Prostate gland (tissue), 2 donors: ENCODE data around the gene TNPO3. TPM values are rescaled to one million over a fixed set of nuclear protein-coding genes. Genes with fewer than 3 reads are reported as not detected.

ENCODE experiments used
- DNase-seq: peaks from one replicate; pipeline ENCODE4 v3.0.0-alpha.2; 2019; ENCODE audit warnings: low spot score
- H3K27ac ChIP-seq, 2 donors: fragments of 200-600 bp; sonication (generic); 2 replicates each; pipeline ENCODE4 v1.5.1; 2017 to 2019
- H3K27me3 ChIP-seq: fragments of 200-600 bp; sonication (generic); replicated peaks from 2 replicates; pipeline ENCODE4 v1.5.1; 2019; ENCODE audit not compliant: insufficient read depth
- H3K36me3 ChIP-seq, 2 donors: fragments of 200-600 bp; sonication (generic); 1 replicate in 1 of 2; 2 replicates in 1 of 2; pipeline versions ENCODE4 v1.5.1 to v1.8.1; 2017 to 2019
- H3K4me1 ChIP-seq: fragments of 200-600 bp; sonication (generic); replicated peaks from 2 replicates; pipeline ENCODE4 v1.5.1; 2019
- H3K4me3 ChIP-seq, 2 donors: fragments of 200-600 bp; sonication (generic); 2 replicates each; pipeline ENCODE4 v1.5.1; 2017 to 2019
- H3K9me3 ChIP-seq: fragments of 200-600 bp; sonication (generic); 2 replicates; pipeline ENCODE4 v1.5.1; 2017
- CTCF ChIP-seq, 4 experiments: fragments of 200-600 bp in 2 of 4; fragments of 450-650 bp in 2 of 4; sonication (generic) in 2 of 4; IDR thresholded peaks; 1 replicate in 3 of 4; 2 replicates in 1 of 4; pipeline ENCODE4 v1.5.1; 2016 to 2019; ENCODE audit warnings: antibody characterized with exemption in 4 of 4, mild to moderate bottlenecking in 2 of 4, moderate library complexity in 2 of 4
- POLR2A ChIP-seq: fragments of 450-650 bp; IDR thresholded peaks from one replicate; pipeline ENCODE4 v1.6.1; 2016; ENCODE audit warnings: antibody characterized with exemption, mild to moderate bottlenecking
- POLR2AphosphoS5 ChIP-seq: sonication (generic); formaldehyde crosslinking; IDR thresholded peaks from one replicate; pipeline ENCODE4 v1.6.1; 2017; ENCODE audit warnings: antibody characterized with exemption
- WGBS: methylation state at CpG from one replicate; pipeline ENCODE4 v1.1.5; 2018; 5-methylcytosine and 5-hydroxymethylcytosine counted together
- intact Hi-C: fragments of 100-400 bp; cut with DNase I; formaldehyde crosslinking; loops from one replicate; pipeline ENCODE4 v1.14.2; 2022
- total RNA-seq, 2 donors: library from RNA; depleted of rRNA; stranded (reverse); fragments of >200 nt; gene quantifications; one replicate each; pipeline ENCODE4 v1.1.0, GENCODE V29; 2016

Gene TNPO3
- 10 to 100 TPM; 32.2 to 42.3 TPM for total RNA-seq

- no peaks in the 10 kb centered on the region for H3K9me3 ChIP-seq
- H3K36me3 ChIP-seq = no peaks in the 10 kb centered on the region
- 2% methylated on average over 59 of the region's 59 CpGs for WGBS
- H3K4me3 ChIP-seq = peak within 1 kb of the TSS; percentile 74 to 93
- no peaks in the 10 kb centered on the region for H3K27me3 ChIP-seq
- DNase-seq = peak; percentile 94
- intact Hi-C loops = no loop called here
- peak; percentile 85 for TF ChIP-seq POLR2AphosphoS5
- TF ChIP-seq CTCF (IDR thresholded peaks at IDR 0.05) = peak in 1 of 4 experiments; percentile 11
- peak; percentile 74 for TF ChIP-seq POLR2A
- peaks cover 4% of the 10 kb centered on the region for H3K4me1 ChIP-seq
- peak within 1 kb of the TSS; percentile 96 to 97 for H3K27ac ChIP-seq
These were observed at the start of gene TNPO3 for GRCh38 chr7:129054438-129055293. TNPO3 (minus strand) TSS chr7:129055111; CDS start chr7:129054770, 341 bp downstream.

GRCh38 chr7:129103561-129104324, 48.8 kb upstream of the TNPO3 start:
- no peaks in the 10 kb centered on the region for H3K36me3 ChIP-seq
- intact Hi-C loops = no loop called here
- DNase-seq = no peak

GRCh38 chr7:129101746-129102145, 46.8 kb upstream of the TNPO3 start:
- 88% methylated on average over 6 of the region's 6 CpGs for WGBS
- intact Hi-C loops = no loop called here
- H3K27ac ChIP-seq = no peak overlapping the region
- H3K4me3 ChIP-seq = no peak overlapping the region
- no peak for TF ChIP-seq POLR2A
- no peak for TF ChIP-seq POLR2AphosphoS5
- no peak for TF ChIP-seq CTCF (IDR thresholded peaks at IDR 0.05)
- DNase-seq = no peak
- no peaks in the 10 kb centered on the region for H3K9me3 ChIP-seq
- H3K4me1 ChIP-seq = no peaks in the 10 kb centered on the region
- H3K27me3 ChIP-seq = no peaks in the 10 kb centered on the region
- no peaks in the 10 kb centered on the region for H3K36me3 ChIP-seq

More at GRCh38 chr7:129103561-129104324, 48.8 kb upstream of the TNPO3 start:
- no peaks in the 10 kb centered on the region for H3K4me1 ChIP-seq
- H3K4me3 ChIP-seq = no peak overlapping the region
- H3K27me3 ChIP-seq = no peaks in the 10 kb centered on the region
- no peak for TF ChIP-seq POLR2AphosphoS5
- no peak overlapping the region for H3K27ac ChIP-seq
- H3K9me3 ChIP-seq = no peaks in the 10 kb centered on the region
- WGBS = 88% methylated on average over 4 of the region's 4 CpGs

- Histone ChIP-seq H3K4me1 (no peaks in the 10 kb centered on the region), H3K4me3 (no peak overlapping the region), H3K27ac (no peak overlapping the region), H3K9me3 (no peaks in the 10 kb centered on the region), H3K27me3 (no peaks in the 10 kb centered on the region), H3K36me3 (no peaks in the 10 kb centered on the region)
- no peak for DNase-seq
- 30% methylated on average over 2 of the region's 2 CpGs for WGBS
- no peak for TF ChIP-seq CTCF (IDR thresholded peaks at IDR 0.05)
- no peak for TF ChIP-seq POLR2A
- no peak for TF ChIP-seq POLR2AphosphoS5
- intact Hi-C loops = no loop called here
These were observed 45.9 kb upstream of the TNPO3 start for GRCh38 chr7:129100827-129101166.

- intact Hi-C loops = no loop called here
These were observed 43.6 kb upstream of the TNPO3 start for GRCh38 chr7:129098409-129099084.

More at GRCh38 chr7:129098409-129099084, 43.6 kb upstream of the TNPO3 start:
- Histone ChIP-seq H3K4me3 (no peak overlapping the region), H3K9me3 (no peaks in the 10 kb centered on the region), H3K27ac (no peak overlapping the region), H3K4me1 (no peaks in the 10 kb centered on the region), H3K36me3 (no peaks in the 10 kb centered on the region), H3K27me3 (no peaks in the 10 kb centered on the region)
- DNase-seq = no peak
- TF ChIP-seq CTCF (IDR thresholded peaks at IDR 0.05) (no peak), POLR2AphosphoS5 (no peak), POLR2A (no peak)
- 52% methylated on average over 8 of the region's 8 CpGs for WGBS
